ENCODE results near the gene CD8B2.

Gene CD8B2

DNA sequence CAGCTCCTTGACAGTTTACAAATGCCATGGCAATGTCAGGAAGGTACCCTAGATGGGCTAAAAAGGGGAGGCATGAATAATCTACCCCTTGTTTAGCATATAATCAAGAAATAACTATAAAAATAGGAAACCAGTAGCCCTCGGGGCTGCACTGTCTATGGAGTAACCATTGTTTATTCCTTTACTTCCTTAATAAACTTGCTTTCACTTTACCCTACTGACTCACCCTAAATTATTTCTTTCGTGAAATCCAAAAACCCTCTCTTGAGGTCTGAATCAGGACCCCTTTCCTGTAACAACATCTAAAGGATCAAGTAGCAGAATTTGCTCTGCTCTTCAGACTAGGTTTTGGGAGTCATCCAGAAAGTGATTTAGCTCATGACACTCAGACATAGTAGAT lies 43.7 kb downstream of the CD8B2 start:
- Histone ChIP-seq H3K79me2 (ENCODE audit: low read length) (no peaks in the 10 kb centered on the region), H3K9me3 (replicated peaks; ENCODE audit: insufficient read depth, low read length) (no peaks in the 10 kb centered on the region), H3K4me2 (ENCODE audit: low read depth, low read length) (no peak overlapping the region), H3K27me3 (replicated peaks; ENCODE audit: insufficient read depth, low read length) (no peaks in the 10 kb centered on the region), H3K9ac (ENCODE audit: low read length) (no peak overlapping the region), H3K36me3 (replicated peaks; ENCODE audit: insufficient read depth, low read length) (no peaks in the 10 kb centered on the region), H3K4me1 (ENCODE audit: low read length) (no peaks in the 10 kb centered on the region), H2AFZ (ENCODE audit: low read length) (no peak overlapping the region), H3F3A (ENCODE audit: insufficient read depth, low read length) (no peaks in the 10 kb centered on the region), H3K27ac (ENCODE audit: low read length) (no peak overlapping the region), H4K20me1 (ENCODE audit: insufficient read depth, low read length) (no peaks in the 10 kb centered on the region), H3K9me2 (replicated peaks; ENCODE audit: insufficient read depth, low read length) (no peaks in the 10 kb centered on the region), H3K4me3 (ENCODE audit: low read length) (no peak overlapping the region)
- DNase-seq, result no peak
- TF ChIP-seq, protein P1, sequence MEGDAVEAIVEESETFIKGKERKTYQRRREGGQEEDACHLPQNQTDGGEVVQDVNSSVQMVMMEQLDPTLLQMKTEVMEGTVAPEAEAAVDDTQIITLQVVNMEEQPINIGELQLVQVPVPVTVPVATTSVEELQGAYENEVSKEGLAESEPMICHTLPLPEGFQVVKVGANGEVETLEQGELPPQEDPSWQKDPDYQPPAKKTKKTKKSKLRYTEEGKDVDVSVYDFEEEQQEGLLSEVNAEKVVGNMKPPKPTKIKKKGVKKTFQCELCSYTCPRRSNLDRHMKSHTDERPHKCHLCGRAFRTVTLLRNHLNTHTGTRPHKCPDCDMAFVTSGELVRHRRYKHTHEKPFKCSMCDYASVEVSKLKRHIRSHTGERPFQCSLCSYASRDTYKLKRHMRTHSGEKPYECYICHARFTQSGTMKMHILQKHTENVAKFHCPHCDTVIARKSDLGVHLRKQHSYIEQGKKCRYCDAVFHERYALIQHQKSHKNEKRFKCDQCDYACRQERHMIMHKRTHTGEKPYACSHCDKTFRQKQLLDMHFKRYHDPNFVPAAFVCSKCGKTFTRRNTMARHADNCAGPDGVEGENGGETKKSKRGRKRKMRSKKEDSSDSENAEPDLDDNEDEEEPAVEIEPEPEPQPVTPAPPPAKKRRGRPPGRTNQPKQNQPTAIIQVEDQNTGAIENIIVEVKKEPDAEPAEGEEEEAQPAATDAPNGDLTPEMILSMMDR (IDR thresholded peaks at IDR 0.05; ENCODE audit: low read length), result no peak
- TF ChIP-seq EZH2phosphoT487 (IDR thresholded peaks at IDR 0.05; ENCODE audit: low read length) (no peak), EZH2 (optimal IDR thresholded peaks at IDR 0.05; ENCODE audit: low read depth, low read length) (no peak)

GRCh38 chr2:106531676-106532214 lies 44.6 kb downstream of the CD8B2 start:
- H3K27me3 ChIP-seq (replicated peaks; ENCODE audit: insufficient read depth, low read length), result no peaks in the 10 kb centered on the region
- no peaks in the 10 kb centered on the region for H4K20me1 ChIP-seq (ENCODE audit: insufficient read depth, low read length)
- no peaks in the 10 kb centered on the region for H3K9me3 ChIP-seq (replicated peaks; ENCODE audit: insufficient read depth, low read length)
- H3F3A ChIP-seq (ENCODE audit: insufficient read depth, low read length), result no peaks in the 10 kb centered on the region
- no peak for DNase-seq
- H3K4me3 ChIP-seq (ENCODE audit: low read length), result no peak overlapping the region
- H3K36me3 ChIP-seq (replicated peaks; ENCODE audit: insufficient read depth, low read length), result no peaks in the 10 kb centered on the region
- TF ChIP-seq EZH2 (optimal IDR thresholded peaks at IDR 0.05; ENCODE audit: low read depth, low read length), result no peak
- TF ChIP-seq, protein P1 (IDR thresholded peaks at IDR 0.05; ENCODE audit: low read length), result no peak
- TF ChIP-seq EZH2phosphoT487 (IDR thresholded peaks at IDR 0.05; ENCODE audit: low read length), result no peak
- no peak overlapping the region for H3K27ac ChIP-seq (ENCODE audit: low read length)
- no peak overlapping the region for H3K4me2 ChIP-seq (ENCODE audit: low read depth, low read length)
- H2AFZ ChIP-seq (ENCODE audit: low read length), result no peak overlapping the region
- no peaks in the 10 kb centered on the region for H3K9me2 ChIP-seq (replicated peaks; ENCODE audit: insufficient read depth, low read length)
- no peaks in the 10 kb centered on the region for H3K79me2 ChIP-seq (ENCODE audit: low read length)
- H3K4me1 ChIP-seq (ENCODE audit: low read length), result 0 out of 2 replicates have a peak, but pooled peaks cover 2% of the 10 kb centered on the region
- no peak overlapping the region for H3K9ac ChIP-seq (ENCODE audit: low read length)

- Histone ChIP-seq H3F3A (ENCODE audit: insufficient read depth, low read length) (no peaks in the 10 kb centered on the region), H4K20me1 (ENCODE audit: insufficient read depth, low read length) (no peaks in the 10 kb centered on the region), H3K27me3 (replicated peaks; ENCODE audit: insufficient read depth, low read length) (no peaks in the 10 kb centered on the region)
Measured at GRCh38 chr2:106532236-106532635, 45.1 kb downstream of the CD8B2 start.

More at GRCh38 chr2:106532236-106532635, 45.1 kb downstream of the CD8B2 start:
- H3K79me2 ChIP-seq (ENCODE audit: low read length), result no peaks in the 10 kb centered on the region
- H3K4me3 ChIP-seq (ENCODE audit: low read length), result no peak overlapping the region
- H3K9me3 ChIP-seq (replicated peaks; ENCODE audit: insufficient read depth, low read length), result no peaks in the 10 kb centered on the region
- H3K4me2 ChIP-seq (ENCODE audit: low read depth, low read length), result no peak overlapping the region
- H3K9ac ChIP-seq (ENCODE audit: low read length), result no peak overlapping the region
- H3K36me3 ChIP-seq (replicated peaks; ENCODE audit: insufficient read depth, low read length), result no peaks in the 10 kb centered on the region
- no peak overlapping the region for H3K27ac ChIP-seq (ENCODE audit: low read length)
- TF ChIP-seq EZH2 (optimal IDR thresholded peaks at IDR 0.05; ENCODE audit: low read depth, low read length), result no peak
- no peak for TF ChIP-seq EZH2phosphoT487 (IDR thresholded peaks at IDR 0.05; ENCODE audit: low read length)
- TF ChIP-seq, protein P1 (IDR thresholded peaks at IDR 0.05; ENCODE audit: low read length), result no peak
- no peak overlapping the region for H2AFZ ChIP-seq (ENCODE audit: low read length)
- DNase-seq, result no peak
- H3K4me1 ChIP-seq (ENCODE audit: low read length), result 0 out of 2 replicates have a peak, but pooled peaks cover 4% of the 10 kb centered on the region
- no peaks in the 10 kb centered on the region for H3K9me2 ChIP-seq (replicated peaks; ENCODE audit: insufficient read depth, low read length)

All from MM.1S (cell line).